Loucy (cell line): ENCODE measurements around the gene PLEKHA6.

ENCODE experiments used
- EZH2phosphoT487 ChIP-seq: fragments of 200-600 bp; IDR thresholded peaks from 2 replicates; pipeline ENCODE4 v1.6.1; 2018; ENCODE audit warnings: antibody characterized with exemption, mild to moderate bottlenecking, moderate library complexity, borderline replicate concordance
- TF ChIP-seq, protein P1 (sequence below): fragments of 200-600 bp; sonication (generic); conservative IDR thresholded peaks from 2 replicates; pipeline ENCODE4 v1.5.1; 2014; ENCODE audit warnings: mild to moderate bottlenecking, antibody characterized with exemption, low read length

- TF ChIP-seq, protein P1, sequence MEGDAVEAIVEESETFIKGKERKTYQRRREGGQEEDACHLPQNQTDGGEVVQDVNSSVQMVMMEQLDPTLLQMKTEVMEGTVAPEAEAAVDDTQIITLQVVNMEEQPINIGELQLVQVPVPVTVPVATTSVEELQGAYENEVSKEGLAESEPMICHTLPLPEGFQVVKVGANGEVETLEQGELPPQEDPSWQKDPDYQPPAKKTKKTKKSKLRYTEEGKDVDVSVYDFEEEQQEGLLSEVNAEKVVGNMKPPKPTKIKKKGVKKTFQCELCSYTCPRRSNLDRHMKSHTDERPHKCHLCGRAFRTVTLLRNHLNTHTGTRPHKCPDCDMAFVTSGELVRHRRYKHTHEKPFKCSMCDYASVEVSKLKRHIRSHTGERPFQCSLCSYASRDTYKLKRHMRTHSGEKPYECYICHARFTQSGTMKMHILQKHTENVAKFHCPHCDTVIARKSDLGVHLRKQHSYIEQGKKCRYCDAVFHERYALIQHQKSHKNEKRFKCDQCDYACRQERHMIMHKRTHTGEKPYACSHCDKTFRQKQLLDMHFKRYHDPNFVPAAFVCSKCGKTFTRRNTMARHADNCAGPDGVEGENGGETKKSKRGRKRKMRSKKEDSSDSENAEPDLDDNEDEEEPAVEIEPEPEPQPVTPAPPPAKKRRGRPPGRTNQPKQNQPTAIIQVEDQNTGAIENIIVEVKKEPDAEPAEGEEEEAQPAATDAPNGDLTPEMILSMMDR = no peak
- TF ChIP-seq EZH2phosphoT487 = no peak
These were observed 46.3 kb upstream of the PLEKHA6 start for GRCh38 chr1:204405988-204406387.
